ENCODE measurements around the gene ALKAL2. TPM values are rescaled to one million over a fixed set of nuclear protein-coding genes. Genes with fewer than 3 reads are reported as not detected.
"Not testable (repeated sequence)": the region's sequence is repeated elsewhere in the genome, so short reads cannot be mapped to it uniquely, and the experiment has no call there.

The ALKAL2 gene
- total RNA-seq, 4 donors from 2014 or later: 1.6 to 9.1 (median 3.6) TPM; not detected in 1

GRCh38 chr2:322326-322725 lies 34.4 kb upstream of the ALKAL2 start:
- Histone ChIP-seq H3K9me3 (no peaks in the 10 kb centered on the region), H3K27ac (no peak overlapping the region)

GRCh38 chr2:320561-320960 lies 32.7 kb upstream of the ALKAL2 start:
- no peak for DNase-seq
- no peaks in the 10 kb centered on the region for H3K9me3 ChIP-seq
- no peak overlapping the region for H3K27ac ChIP-seq
- no peaks in the 10 kb centered on the region for H3K36me3 ChIP-seq
- no peaks in the 10 kb centered on the region for H3K27me3 ChIP-seq
- TF ChIP-seq, protein P1, sequence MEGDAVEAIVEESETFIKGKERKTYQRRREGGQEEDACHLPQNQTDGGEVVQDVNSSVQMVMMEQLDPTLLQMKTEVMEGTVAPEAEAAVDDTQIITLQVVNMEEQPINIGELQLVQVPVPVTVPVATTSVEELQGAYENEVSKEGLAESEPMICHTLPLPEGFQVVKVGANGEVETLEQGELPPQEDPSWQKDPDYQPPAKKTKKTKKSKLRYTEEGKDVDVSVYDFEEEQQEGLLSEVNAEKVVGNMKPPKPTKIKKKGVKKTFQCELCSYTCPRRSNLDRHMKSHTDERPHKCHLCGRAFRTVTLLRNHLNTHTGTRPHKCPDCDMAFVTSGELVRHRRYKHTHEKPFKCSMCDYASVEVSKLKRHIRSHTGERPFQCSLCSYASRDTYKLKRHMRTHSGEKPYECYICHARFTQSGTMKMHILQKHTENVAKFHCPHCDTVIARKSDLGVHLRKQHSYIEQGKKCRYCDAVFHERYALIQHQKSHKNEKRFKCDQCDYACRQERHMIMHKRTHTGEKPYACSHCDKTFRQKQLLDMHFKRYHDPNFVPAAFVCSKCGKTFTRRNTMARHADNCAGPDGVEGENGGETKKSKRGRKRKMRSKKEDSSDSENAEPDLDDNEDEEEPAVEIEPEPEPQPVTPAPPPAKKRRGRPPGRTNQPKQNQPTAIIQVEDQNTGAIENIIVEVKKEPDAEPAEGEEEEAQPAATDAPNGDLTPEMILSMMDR (IDR thresholded peaks at IDR 0.05): no peak
- TF ChIP-seq POLR2A (IDR thresholded peaks at IDR 0.05): no peak
- H3K4me3 ChIP-seq: no peak overlapping the region
- no peaks in the 10 kb centered on the region for H3K4me1 ChIP-seq

More at GRCh38 chr2:322326-322725, 34.4 kb upstream of the ALKAL2 start:
- TF ChIP-seq, protein P1 (IDR thresholded peaks at IDR 0.05): no peak
- no peak for TF ChIP-seq POLR2A (IDR thresholded peaks at IDR 0.05)
- no peak for DNase-seq
- Histone ChIP-seq H3K4me3 (no peak overlapping the region), H3K27me3 (no peaks in the 10 kb centered on the region), H3K36me3 (no peaks in the 10 kb centered on the region), H3K4me1 (no peaks in the 10 kb centered on the region)

DNA sequence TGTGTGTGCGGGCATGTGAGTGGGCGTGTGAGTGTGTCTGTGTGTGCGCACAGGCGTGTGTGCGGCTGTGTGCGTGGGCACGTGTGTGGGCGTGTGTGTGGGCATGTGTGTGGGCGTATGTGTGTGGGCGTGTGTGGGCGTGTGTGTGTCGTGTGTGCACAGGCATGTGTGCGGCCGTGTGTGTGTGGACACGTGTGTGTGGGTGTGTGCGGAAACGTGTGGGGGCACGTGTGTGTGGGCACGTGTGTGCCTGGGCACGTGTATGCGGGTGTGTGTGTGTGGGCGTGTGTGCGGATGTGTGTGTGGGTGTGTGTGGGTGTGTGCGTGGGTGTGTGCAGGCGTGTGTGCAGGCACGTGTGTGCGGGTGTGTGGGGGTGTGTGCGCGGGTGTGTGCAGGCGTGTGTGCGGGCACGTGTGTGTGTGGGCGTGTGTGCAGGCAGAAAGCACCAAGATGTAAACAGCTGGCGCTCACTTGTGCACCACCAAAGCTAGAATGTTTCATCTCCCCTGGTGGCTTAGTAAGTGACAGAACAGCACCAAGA lies 31.2 kb upstream of the ALKAL2 start:
- Histone ChIP-seq H3K36me3 (no peaks in the 10 kb centered on the region), H3K9me3 (no peaks in the 10 kb centered on the region), H3K27me3 (no peaks in the 10 kb centered on the region), H3K27ac (no peak overlapping the region), H3K4me1 (no peaks in the 10 kb centered on the region), H3K4me3 (no peak overlapping the region)
- DNase-seq: no peak
- TF ChIP-seq, protein P1 (IDR thresholded peaks at IDR 0.05): no peak
- TF ChIP-seq POLR2A (IDR thresholded peaks at IDR 0.05): no peak

- Histone ChIP-seq H3K36me3 (no peaks in the 10 kb centered on the region), H3K4me3 (no peak overlapping the region), H3K27ac (no peak overlapping the region), H3K4me1 (no peaks in the 10 kb centered on the region), H3K9me3 (no peaks in the 10 kb centered on the region), H3K27me3 (no peaks in the 10 kb centered on the region)
- DNase-seq: no peak
- no peak for TF ChIP-seq POLR2A (IDR thresholded peaks at IDR 0.05)
- TF ChIP-seq, protein P1 (IDR thresholded peaks at IDR 0.05): no peak
These were observed 29.9 kb upstream of the ALKAL2 start for GRCh38 chr2:317501-318424.

DNA sequence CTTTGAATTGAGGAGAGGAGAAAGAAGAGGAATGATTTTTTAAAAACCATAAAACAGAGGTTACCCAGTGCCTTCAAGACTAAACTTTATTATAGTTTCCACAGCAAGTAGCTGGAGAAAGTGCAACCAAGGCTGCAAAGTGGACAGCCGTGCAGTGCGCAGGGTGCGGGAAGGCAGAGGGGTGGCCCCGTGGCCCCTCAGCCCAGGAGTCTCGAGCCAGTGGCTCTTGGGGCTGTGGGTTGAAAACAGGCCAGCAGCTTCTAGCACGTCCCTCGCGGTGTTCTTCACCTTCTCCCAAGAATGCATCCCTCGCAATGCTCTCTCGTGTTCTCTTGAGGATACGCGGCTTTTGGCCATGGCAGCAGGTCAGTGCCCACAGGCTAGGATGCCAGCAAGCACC lies 28.5 kb upstream of the ALKAL2 start:
- no peaks in the 10 kb centered on the region for H3K36me3 ChIP-seq
- no peak overlapping the region for H3K4me3 ChIP-seq
- H3K4me1 ChIP-seq: no peaks in the 10 kb centered on the region
- H3K27me3 ChIP-seq: no peaks in the 10 kb centered on the region
- no peaks in the 10 kb centered on the region for H3K9me3 ChIP-seq
- DNase-seq: no peak
- no peak overlapping the region for H3K27ac ChIP-seq
- TF ChIP-seq, protein P1 (IDR thresholded peaks at IDR 0.05): no peak
- no peak for TF ChIP-seq POLR2A (IDR thresholded peaks at IDR 0.05)

DNA sequence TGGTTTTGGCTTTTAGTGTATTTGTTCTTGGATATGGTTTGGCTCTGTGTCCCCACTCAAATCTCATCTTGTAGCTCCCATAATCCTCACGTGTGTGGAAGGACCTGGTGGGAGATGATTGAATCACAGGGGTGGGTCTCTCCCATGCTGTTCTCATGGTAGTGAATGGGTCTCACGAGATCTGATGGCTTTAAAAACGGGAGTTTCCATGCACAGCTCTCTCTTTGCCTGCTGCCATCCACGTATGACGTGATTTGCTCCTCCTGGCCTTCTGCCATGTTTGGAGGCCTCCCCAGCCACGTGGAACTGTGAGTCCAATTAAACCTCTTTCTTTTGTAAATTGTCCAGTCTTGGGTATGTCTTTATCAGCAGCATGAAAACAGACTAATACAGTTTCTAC lies 28.0 kb upstream of the ALKAL2 start:
- H3K4me1 ChIP-seq, H3K27ac ChIP-seq, H3K9me3 ChIP-seq, H3K4me3 ChIP-seq, H3K36me3 ChIP-seq, DNase-seq, H3K27me3 ChIP-seq: not testable (repeated sequence)
